Karpas-422 (cell line): ENCODE data around the gene GRIA3. TPM values are rescaled to one million over a fixed set of nuclear protein-coding genes. Genes with fewer than 3 reads are reported as not detected.

Experiments
- DNase-seq: peaks from one replicate; pipeline ENCODE4 v3.0.0-alpha.2; 2015
- H2AFZ ChIP-seq: fragments of 200-600 bp; sonication (generic); 2 replicates; pipeline ENCODE4 v1.6.1; 2014; ENCODE audit warnings: antibody characterized with exemption, low read length, mixed read lengths
- H3K27ac ChIP-seq: fragments of 200-600 bp; sonication (generic); 2 replicates; pipeline ENCODE4 v1.5.1; 2014; ENCODE audit warnings: mild to moderate bottlenecking, low read length, moderate library complexity
- H3K27me3 ChIP-seq: fragments of 200-600 bp; sonication (generic); 2 replicates; pipeline ENCODE4 v1.6.1; 2014; ENCODE audit warnings: low read length, mixed read lengths
- H3K36me3 ChIP-seq: fragments of 200-600 bp; sonication (generic); 2 replicates; pipeline ENCODE4 v1.6.1; 2014; ENCODE audit warnings: low read length, mixed read lengths; ENCODE audit not compliant: insufficient read depth
- H3K4me1 ChIP-seq: fragments of 200-600 bp; sonication (generic); 2 replicates; pipeline ENCODE4 v1.6.1; 2014; ENCODE audit warnings: mild to moderate bottlenecking, low read length, mixed read lengths
- H3K4me2 ChIP-seq: fragments of 200-600 bp; sonication (generic); 2 replicates; pipeline ENCODE4 v1.6.1; 2014; ENCODE audit warnings: low read length, low read depth, mild to moderate bottlenecking; ENCODE audit not compliant: poor library complexity, severe bottlenecking
- H3K4me3 ChIP-seq: fragments of 200-600 bp; sonication (generic); 2 replicates; pipeline ENCODE4 v1.5.1; 2014; ENCODE audit warnings: mild to moderate bottlenecking, antibody characterized with exemption, low read length, mixed read lengths
- H3K79me2 ChIP-seq: fragments of 200-600 bp; sonication (generic); 2 replicates; pipeline ENCODE4 v1.6.1; 2014; ENCODE audit warnings: mild to moderate bottlenecking, low read length, mixed read lengths
- H3K9ac ChIP-seq: fragments of 200-600 bp; sonication (generic); 2 replicates; pipeline ENCODE4 v1.6.0; 2014; ENCODE audit warnings: low read length
- H3K9me2 ChIP-seq: fragments of 200-600 bp; sonication (generic), shearing (Covaris generic); replicated peaks from 2 replicates; pipeline ENCODE4 v1.6.0; 2014; ENCODE audit warnings: mild to moderate bottlenecking, low read length, moderate library complexity; ENCODE audit not compliant: insufficient read depth
- H3K9me3 ChIP-seq: fragments of 300-700, 200-600 bp; sonication (generic); 2 replicates; pipeline ENCODE4 v1.6.1; 2014; ENCODE audit warnings: low read length, mixed read lengths
- H4K20me1 ChIP-seq: fragments of 200-600 bp; sonication (generic); 2 replicates; pipeline ENCODE4 v1.6.1; 2014; ENCODE audit warnings: mild to moderate bottlenecking, antibody characterized with exemption, low read length, low read depth; ENCODE audit not compliant: insufficient read depth
- total RNA-seq: library from RNA; depleted of rRNA; stranded (reverse); fragments of >200 nt; shearing (Covaris generic); gene quantifications from 2 replicates; pipeline ENCODE4 v1.2.3, GENCODE V29; 2014; ENCODE audit warnings: low replicate concordance

The GRIA3 gene
- total RNA-seq, 1 experiment from 2014 or later = not detected

- no peaks in the 10 kb centered on the region for H3K36me3 ChIP-seq
- no peak overlapping the region for H3K9ac ChIP-seq
- no peak overlapping the region for H3K4me2 ChIP-seq
- no peak for DNase-seq
- no peaks in the 10 kb centered on the region for H3K79me2 ChIP-seq
- H3K9me3 ChIP-seq = no peaks in the 10 kb centered on the region
- H3K27me3 ChIP-seq = no peaks in the 10 kb centered on the region
- no peaks in the 10 kb centered on the region for H3K9me2 ChIP-seq
- no peak overlapping the region for H3K27ac ChIP-seq
- no peak overlapping the region for H3K4me3 ChIP-seq
- H4K20me1 ChIP-seq = no peaks in the 10 kb centered on the region
- no peak overlapping the region for H2AFZ ChIP-seq
- H3K4me1 ChIP-seq = no peaks in the 10 kb centered on the region
Measured at GRCh38 chrX:123202523-123202922, 18.4 kb downstream of the GRIA3 start.

GRCh38 chrX:123203772-123204171, 19.7 kb downstream of the GRIA3 start:
- no peak overlapping the region for H3K4me2 ChIP-seq
- no peaks in the 10 kb centered on the region for H3K9me2 ChIP-seq
- no peaks in the 10 kb centered on the region for H3K27me3 ChIP-seq
- no peaks in the 10 kb centered on the region for H3K79me2 ChIP-seq
- no peak overlapping the region for H3K27ac ChIP-seq
- H2AFZ ChIP-seq = no peak overlapping the region
- H3K4me3 ChIP-seq = no peak overlapping the region
- no peak overlapping the region for H3K9ac ChIP-seq
- no peaks in the 10 kb centered on the region for H3K4me1 ChIP-seq
- no peaks in the 10 kb centered on the region for H3K9me3 ChIP-seq
- H4K20me1 ChIP-seq = no peaks in the 10 kb centered on the region
- no peak for DNase-seq
- no peaks in the 10 kb centered on the region for H3K36me3 ChIP-seq

GRCh38 chrX:123206176-123206575, 22.1 kb downstream of the GRIA3 start:
- Histone ChIP-seq H4K20me1 (no peaks in the 10 kb centered on the region), H3K9me2 (no peaks in the 10 kb centered on the region), H2AFZ (no peak overlapping the region), H3K36me3 (no peaks in the 10 kb centered on the region), H3K9me3 (no peaks in the 10 kb centered on the region), H3K27me3 (no peaks in the 10 kb centered on the region), H3K4me2 (no peak overlapping the region), H3K79me2 (no peaks in the 10 kb centered on the region), H3K27ac (no peak overlapping the region), H3K9ac (no peak overlapping the region), H3K4me1 (no peaks in the 10 kb centered on the region), H3K4me3 (no peak overlapping the region)
- no peak for DNase-seq

- Histone ChIP-seq H2AFZ (no peak overlapping the region), H3K4me3 (no peak overlapping the region), H3K4me1 (no peaks in the 10 kb centered on the region), H3K79me2 (no peaks in the 10 kb centered on the region), H3K4me2 (no peak overlapping the region), H3K27ac (no peak overlapping the region), H3K9me3 (no peaks in the 10 kb centered on the region), H3K9me2 (no peaks in the 10 kb centered on the region), H3K9ac (no peak overlapping the region), H4K20me1 (no peaks in the 10 kb centered on the region), H3K36me3 (no peaks in the 10 kb centered on the region), H3K27me3 (no peaks in the 10 kb centered on the region)
- no peak for DNase-seq
Measured at GRCh38 chrX:123210252-123210651, 26.2 kb downstream of the GRIA3 start.

- Histone ChIP-seq H3K36me3 (no peaks in the 10 kb centered on the region), H3K9ac (no peak overlapping the region), H3K4me3 (no peak overlapping the region), H3K9me3 (no peaks in the 10 kb centered on the region), H3K4me1 (no peaks in the 10 kb centered on the region), H3K27me3 (no peaks in the 10 kb centered on the region), H3K27ac (no peak overlapping the region), H3K79me2 (no peaks in the 10 kb centered on the region), H4K20me1 (no peaks in the 10 kb centered on the region), H3K4me2 (no peak overlapping the region), H3K9me2 (no peaks in the 10 kb centered on the region), H2AFZ (no peak overlapping the region)
- DNase-seq = no peak
Measured at GRCh38 chrX:123215397-123216089, 31.5 kb downstream of the GRIA3 start.

- Histone ChIP-seq H3K79me2 (no peaks in the 10 kb centered on the region), H3K9ac (no peak overlapping the region)
Measured at GRCh38 chrX:123217077-123217476, 33.0 kb downstream of the GRIA3 start.

GRCh38 chrX:123217728-123218127, 33.6 kb downstream of the GRIA3 start:
- Histone ChIP-seq H3K9me3 (no peaks in the 10 kb centered on the region), H3K4me2 (no peak overlapping the region), H3K4me3 (no peak overlapping the region), H3K9ac (no peak overlapping the region), H3K27ac (no peak overlapping the region), H4K20me1 (no peaks in the 10 kb centered on the region), H3K27me3 (no peaks in the 10 kb centered on the region), H3K79me2 (no peaks in the 10 kb centered on the region), H3K9me2 (no peaks in the 10 kb centered on the region), H3K4me1 (no peaks in the 10 kb centered on the region), H3K36me3 (no peaks in the 10 kb centered on the region), H2AFZ (no peak overlapping the region)
- no peak for DNase-seq

More at GRCh38 chrX:123217077-123217476, 33.0 kb downstream of the GRIA3 start:
- no peaks in the 10 kb centered on the region for H3K27me3 ChIP-seq
- H3K4me1 ChIP-seq = no peaks in the 10 kb centered on the region
- H3K9me2 ChIP-seq = no peaks in the 10 kb centered on the region
- no peak overlapping the region for H2AFZ ChIP-seq
- no peaks in the 10 kb centered on the region for H3K9me3 ChIP-seq
- H3K4me2 ChIP-seq = no peak overlapping the region
- H3K36me3 ChIP-seq = no peaks in the 10 kb centered on the region
- no peak overlapping the region for H3K4me3 ChIP-seq
- no peak for DNase-seq
- no peak overlapping the region for H3K27ac ChIP-seq
- no peaks in the 10 kb centered on the region for H4K20me1 ChIP-seq

- Histone ChIP-seq H3K79me2 (no peaks in the 10 kb centered on the region), H3K9me2 (no peaks in the 10 kb centered on the region), H3K9me3 (no peaks in the 10 kb centered on the region), H3K27ac (no peak overlapping the region), H3K36me3 (no peaks in the 10 kb centered on the region), H2AFZ (no peak overlapping the region), H3K4me3 (no peak overlapping the region), H3K4me1 (no peaks in the 10 kb centered on the region), H3K27me3 (no peaks in the 10 kb centered on the region), H3K9ac (no peak overlapping the region), H3K4me2 (no peak overlapping the region), H4K20me1 (no peaks in the 10 kb centered on the region)
- no peak for DNase-seq
Measured at GRCh38 chrX:123219916-123220315, 35.8 kb downstream of the GRIA3 start.
